NCI-H1417 (cell line): Measurements from ENCODE around the gene ZBTB16.

ENCODE experiments used
- DNase-seq, 3 experiments: peaks; one replicate each; lab custom pipeline; 2025; lab: John Stamatoyannopoulos, UW

Gene ZBTB16

GRCh38 chr11:114152162-114152561 lies 92.7 kb downstream of the ZBTB16 start:
- no peak for DNase-seq

GRCh38 chr11:114152785-114153184 lies 93.3 kb downstream of the ZBTB16 start:
- no peak for DNase-seq

- no peak for DNase-seq
Observed at GRCh38 chr11:114153224-114153623, 93.7 kb downstream of the ZBTB16 start.

GRCh38 chr11:114154271-114155047 lies 94.9 kb downstream of the ZBTB16 start:
- DNase-seq: no peak

- no peak for DNase-seq
Observed at GRCh38 chr11:114155116-114155515, 95.6 kb downstream of the ZBTB16 start.

- no peak for DNase-seq
Observed at GRCh38 chr11:114156131-114156581, 96.6 kb downstream of the ZBTB16 start.

GRCh38 chr11:114156782-114157181 lies 97.3 kb downstream of the ZBTB16 start:
- DNase-seq: no peak

- no peak for DNase-seq
Observed at GRCh38 chr11:114157476-114158050, 98.1 kb downstream of the ZBTB16 start.

GRCh38 chr11:114158421-114158820 lies 98.9 kb downstream of the ZBTB16 start:
- no peak for DNase-seq

- no peak for DNase-seq
Observed at GRCh38 chr11:114158886-114159285, 99.4 kb downstream of the ZBTB16 start.

- DNase-seq: peak in 2 of 3 experiments; percentile 37 to 59
Observed at GRCh38 chr11:114159320-114159719, 99.8 kb downstream of the ZBTB16 start.

GRCh38 chr11:114159802-114160632 lies 100.5 kb downstream of the ZBTB16 start:
- peak; percentile 98 to 99 (median 98) for DNase-seq

GRCh38 chr11:114160894-114161293 lies 101.4 kb downstream of the ZBTB16 start:
- peak in 1 of 3 experiments; percentile 38 for DNase-seq

GRCh38 chr11:114161486-114162250 lies 102.2 kb downstream of the ZBTB16 start:
- DNase-seq: peak in 1 of 3 experiments; percentile 4

GRCh38 chr11:114162719-114163123 lies 103.2 kb downstream of the ZBTB16 start:
- DNase-seq: peak; percentile 19 to 71 (median 50)

- no peak for DNase-seq
Observed at GRCh38 chr11:114163229-114163631, 103.7 kb downstream of the ZBTB16 start.

- peak in 1 of 3 experiments; percentile 32 for DNase-seq
Observed at GRCh38 chr11:114163830-114164401, 104.4 kb downstream of the ZBTB16 start.

- no peak for DNase-seq
Observed at GRCh38 chr11:114164546-114164945, 105.0 kb downstream of the ZBTB16 start.

GRCh38 chr11:114165326-114166230 lies 106.1 kb downstream of the ZBTB16 start:
- no peak for DNase-seq

- peak in 1 of 3 experiments; percentile 64 for DNase-seq
Observed at GRCh38 chr11:114166362-114166761, 106.9 kb downstream of the ZBTB16 start.
